A549 (cell line): Measurements from ENCODE around the gene NEDD9. TPM values are rescaled to one million over a fixed set of nuclear protein-coding genes. Genes with fewer than 3 reads are reported as not detected.

Experiments used
- ATAC-seq, 2 experiments: fragments of 200-7000 bp in 1 of 2; fragments of >200 bp in 1 of 2; cut with Nextera tagmentation in 1 of 2; cut with Tn5 transposase in 1 of 2; 3 replicates each; pipeline versions ENCODE4 v1.8.0 to v1.9.1; 2018 to 2020; ENCODE audit warnings: mild to moderate bottlenecking in 1 of 2, moderate library complexity in 1 of 2
- CTCF ChIA-PET: fragments of 300-600 bp; sonication (Branson Sonifier 250); formaldehyde crosslinking; extraction: SDS; loops from one replicate; lab custom pipeline; 2021; ENCODE audit warnings: antibody characterized with exemption, inconsistent platforms; lab: Yijun Ruan, JAX
- POLR2A ChIA-PET: fragments of 350-600 bp; formaldehyde crosslinking; extraction: SDS; loops from one replicate; lab custom pipeline; 2021; ENCODE audit warnings: antibody characterized with exemption, inconsistent platforms; lab: Yijun Ruan, JAX
- DNase-seq, 2 experiments: peaks; one replicate each; pipeline versions ENCODE4 v3.0.0 to v3.0.0-alpha.2; 2011 to 2016; ENCODE audit warnings: low read depth in 1 of 2, low spot score in 1 of 2
- FAIRE-seq: peaks from 2 replicates; lab custom pipeline; 2011; peaks lifted over from hg19 to GRCh38; lab: Jason Lieb, UNC
- H3K27ac ChIP-seq, 2 experiments: fragments of >200 bp; sonication (Bioruptor Twin); formaldehyde crosslinking; 3 replicates each; pipeline ENCODE4 v1.5.1; 2016 to 2017
- H3K4me1 ChIP-seq: fragments of >200 bp; sonication (Bioruptor Twin); formaldehyde crosslinking; 3 replicates; pipeline ENCODE4 v1.6.1; 2016
- H3K4me2 ChIP-seq: fragments of >200 bp; sonication (Bioruptor Twin); formaldehyde crosslinking; 3 replicates; pipeline ENCODE4 v1.6.1; 2016
- H3K4me3 ChIP-seq: fragments of >200 bp; sonication (Bioruptor Twin); formaldehyde crosslinking; 3 replicates; pipeline ENCODE4 v1.5.1; 2016
- H3K9me3 ChIP-seq: fragments of >200 bp; sonication (Bioruptor Twin); formaldehyde crosslinking; 3 replicates; pipeline ENCODE4 v1.6.1; 2016
- BHLHE40 ChIP-seq: IDR thresholded peaks from 2 replicates; pipeline ENCODE4 v1.6.1; 2012; ENCODE audit warnings: low read depth, low read length, inconsistent platforms
- CHD4 ChIP-seq: fragments of 200-600 bp; sonication (generic); IDR thresholded peaks from 2 replicates; pipeline ENCODE4 v1.6.1; 2016; ENCODE audit warnings: antibody characterized with exemption, mild to moderate bottlenecking, borderline replicate concordance
- EHF ChIP-seq: fragments of 250-450 bp; sonication (Bioruptor Pico); IDR thresholded peaks from 2 replicates; pipeline ENCODE4 v1.5.0; 2020; ENCODE audit warnings: mild to moderate bottlenecking
- FOXS1 ChIP-seq: fragments of 250-450 bp; sonication (Bioruptor Pico); IDR thresholded peaks from 2 replicates; pipeline ENCODE4 v1.5.0; 2020; ENCODE audit warnings: mild to moderate bottlenecking, moderate library complexity
- HOXB5 ChIP-seq: fragments of 250-450 bp; sonication (Bioruptor Pico); IDR thresholded peaks from 2 replicates; pipeline ENCODE4 v1.5.0; 2020; ENCODE audit warnings: mild to moderate bottlenecking, moderate library complexity
- JUN ChIP-seq, 2 experiments: fragments of >200 bp; sonication (Bioruptor Twin); formaldehyde crosslinking; IDR thresholded peaks; 2 replicates in 1 of 2; 3 replicates in 1 of 2; pipeline ENCODE4 v1.6.1; 2016 to 2017
- KDM1A ChIP-seq: fragments of 200-600 bp; sonication (generic); IDR thresholded peaks from 2 replicates; pipeline ENCODE4 v1.6.1; 2016; ENCODE audit warnings: low read depth, mild to moderate bottlenecking
- NPAS2 ChIP-seq: fragments of 250-450 bp; sonication (Bioruptor Pico); IDR thresholded peaks from 2 replicates; pipeline ENCODE4 v1.8.0; 2022; ENCODE audit warnings: mild to moderate bottlenecking, moderate library complexity, borderline replicate concordance
- NR3C1 ChIP-seq: fragments of >200 bp; sonication (Bioruptor Twin); formaldehyde crosslinking; IDR thresholded peaks from 3 replicates; pipeline ENCODE4 v1.6.1; 2017
- POLR2AphosphoS2 ChIP-seq: conservative IDR thresholded peaks from 2 replicates; pipeline ENCODE4 v1.6.1; 2012; ENCODE audit warnings: low read length, improper control_type of control experiment, inconsistent platforms
- REST ChIP-seq: fragments of 200-600 bp; sonication (generic); IDR thresholded peaks from 2 replicates; pipeline ENCODE4 v1.6.1; 2016; ENCODE audit warnings: antibody characterized with exemption, mild to moderate bottlenecking, moderate library complexity
- RNF2 ChIP-seq: fragments of 200-600 bp; sonication (generic); IDR thresholded peaks from 2 replicates; pipeline ENCODE4 v1.6.1; 2016; ENCODE audit warnings: low read depth, mild to moderate bottlenecking, antibody characterized with exemption, moderate library complexity, borderline replicate concordance
- ZFP36 ChIP-seq: fragments of 450-650 bp; IDR thresholded peaks from 2 replicates; pipeline ENCODE4 v1.6.1; 2014; ENCODE audit warnings: borderline replicate concordance; ENCODE audit not compliant: partially characterized antibody
- ZNF302 ChIP-seq: fragments of 250-450 bp; sonication (Bioruptor Pico); IDR thresholded peaks from 2 replicates; pipeline ENCODE4 v1.9.0; 2021; ENCODE audit warnings: inconsistent platforms, mild to moderate bottlenecking, moderate library complexity
- WGBS: methylation state at CpG from one replicate; pipeline ENCODE4 v1.1.6; 2017; ENCODE audit errors: missing lambda C conversion rate; 5-methylcytosine and 5-hydroxymethylcytosine counted together
- polyA plus RNA-seq, 4 experiments: library from polyadenylated mRNA; depleted of rRNA in 3 of 4; stranded (reverse); fragments of >200 nt; fragmentation: RNase III in 1 of 4; extraction: RNeasy Plus Mini Kit Qiagen cat#74134 plus additional on column Dnase treatment in 1 of 4; gene quantifications; 2 replicates in 3 of 4; 3 replicates in 1 of 4; pipeline ENCODE4 v1.2.3, GENCODE V29; 2011 to 2017
- TF ChIP-seq, protein P1 (sequence below): fragments of 250-450 bp; sonication (Bioruptor Pico); IDR thresholded peaks from 2 replicates; pipeline ENCODE4 v1.5.0; 2021; ENCODE audit warnings: mild to moderate bottlenecking, moderate library complexity, borderline replicate concordance
- TF ChIP-seq, protein P2 (sequence below): fragments of 150-350 bp; IDR thresholded peaks from 2 replicates; pipeline ENCODE4 v1.6.1; 2014; ENCODE audit warnings: low read depth, mild to moderate bottlenecking, low read length
- TF ChIP-seq, protein P3 (sequence below): fragments of >200 bp; sonication (Bioruptor Twin); formaldehyde crosslinking; IDR thresholded peaks from 3 replicates; pipeline ENCODE4 v1.5.1; 2016
- TF ChIP-seq, protein P4 (sequence below): fragments of >200 bp; sonication (Bioruptor Twin); formaldehyde crosslinking; IDR thresholded peaks from 3 replicates; pipeline ENCODE4 v1.6.1; 2016

The NEDD9 gene
- polyA plus RNA-seq, 2 of the 4 experiments (the other 2 are of a cell fraction) = 46.7 to 79.6 TPM

DNA sequence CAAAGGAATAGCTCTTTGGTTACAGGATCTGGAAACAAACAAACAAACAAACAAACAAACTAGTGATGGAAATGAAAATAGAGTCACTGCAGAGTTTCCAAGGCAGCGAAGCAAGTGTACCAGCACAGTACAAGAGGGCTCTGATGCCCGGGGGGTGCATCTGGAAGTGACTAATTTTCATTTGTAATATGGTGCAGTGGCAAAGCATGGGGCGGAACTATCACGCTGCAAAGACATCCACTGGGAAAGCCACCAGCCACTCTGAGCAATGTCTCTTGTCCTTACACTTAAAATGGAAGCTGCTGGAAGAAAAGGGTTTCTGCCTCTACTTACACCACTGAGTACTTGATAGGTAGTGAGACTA is 44.4 kb upstream of the NEDD9 start (continued):
- TF ChIP-seq JUN (IDR thresholded peaks at IDR 0.05) = no peak
- TF ChIP-seq HOXB5 (CRISPR knock-in tag) = no peak

DNA sequence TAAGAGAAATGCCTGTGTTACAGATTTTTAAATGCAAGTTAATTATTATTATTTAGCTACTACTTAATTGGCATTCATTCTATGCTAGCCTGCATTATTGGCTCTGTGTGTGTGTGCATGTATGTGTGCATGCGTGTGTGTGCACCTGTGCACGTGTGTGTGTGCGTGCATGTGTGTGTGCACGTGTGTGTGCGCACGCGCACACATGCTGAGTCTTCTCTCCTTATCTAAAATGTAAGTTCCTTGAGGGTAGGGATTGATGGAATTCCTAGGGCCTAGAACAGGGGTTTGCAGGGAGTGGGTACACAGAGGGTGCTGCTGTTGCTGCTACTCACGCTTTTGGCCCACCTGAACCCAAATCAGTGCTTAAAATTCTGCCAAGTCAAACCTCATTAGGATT is 43.8 kb upstream of the NEDD9 start:
- Histone ChIP-seq H3K9me3 (no peaks in the 10 kb centered on the region), H3K27ac (peak overlapping the region; percentile 61 to 81), H3K4me2 (peak overlapping the region; percentile 43), H3K4me1 (peaks cover 69% of the 10 kb centered on the region), H3K4me3 (no peak overlapping the region)
- DNase-seq (no peak), FAIRE-seq (no peak), ATAC-seq (no peak)
- CTCF ChIA-PET = interaction anchor here (0.9 to 1.2 kb wide), 2 partner anchors 28 to 35 kb away, joined by 3 read pairs; no protein-coding TSS in a partner anchor
- POLR2A ChIA-PET = no interaction called here
- 98% methylated on average over 8 of the region's 8 CpGs for WGBS
- TF ChIP-seq ZFP36 = no peak
- TF ChIP-seq POLR2AphosphoS2 = no peak
- TF ChIP-seq CHD4 = no peak
- no peak for TF ChIP-seq REST
- no peak for TF ChIP-seq FOXS1 (CRISPR knock-in tag)
- TF ChIP-seq RNF2 = no peak
- TF ChIP-seq, protein P1, sequence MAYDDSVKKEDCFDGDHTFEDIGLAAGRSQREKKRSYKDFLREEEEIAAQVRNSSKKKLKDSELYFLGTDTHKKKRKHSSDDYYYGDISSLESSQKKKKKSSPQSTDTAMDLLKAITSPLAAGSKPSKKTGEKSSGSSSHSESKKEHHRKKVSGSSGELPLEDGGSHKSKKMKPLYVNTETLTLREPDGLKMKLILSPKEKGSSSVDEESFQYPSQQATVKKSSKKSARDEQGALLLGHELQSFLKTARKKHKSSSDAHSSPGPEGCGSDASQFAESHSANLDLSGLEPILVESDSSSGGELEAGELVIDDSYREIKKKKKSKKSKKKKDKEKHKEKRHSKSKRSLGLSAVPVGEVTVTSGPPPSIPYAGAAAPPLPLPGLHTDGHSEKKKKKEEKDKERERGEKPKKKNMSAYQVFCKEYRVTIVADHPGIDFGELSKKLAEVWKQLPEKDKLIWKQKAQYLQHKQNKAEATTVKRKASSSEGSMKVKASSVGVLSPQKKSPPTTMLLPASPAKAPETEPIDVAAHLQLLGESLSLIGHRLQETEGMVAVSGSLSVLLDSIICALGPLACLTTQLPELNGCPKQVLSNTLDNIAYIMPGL (CRISPR knock-in tag) = no peak
- TF ChIP-seq NPAS2 = no peak
- TF ChIP-seq JUN (IDR thresholded peaks at IDR 0.05) = no peak
- TF ChIP-seq NR3C1 = no peak
- TF ChIP-seq BHLHE40 = no peak
- TF ChIP-seq KDM1A = no peak
- TF ChIP-seq EHF (CRISPR knock-in tag) = no peak
- TF ChIP-seq, protein P2, sequence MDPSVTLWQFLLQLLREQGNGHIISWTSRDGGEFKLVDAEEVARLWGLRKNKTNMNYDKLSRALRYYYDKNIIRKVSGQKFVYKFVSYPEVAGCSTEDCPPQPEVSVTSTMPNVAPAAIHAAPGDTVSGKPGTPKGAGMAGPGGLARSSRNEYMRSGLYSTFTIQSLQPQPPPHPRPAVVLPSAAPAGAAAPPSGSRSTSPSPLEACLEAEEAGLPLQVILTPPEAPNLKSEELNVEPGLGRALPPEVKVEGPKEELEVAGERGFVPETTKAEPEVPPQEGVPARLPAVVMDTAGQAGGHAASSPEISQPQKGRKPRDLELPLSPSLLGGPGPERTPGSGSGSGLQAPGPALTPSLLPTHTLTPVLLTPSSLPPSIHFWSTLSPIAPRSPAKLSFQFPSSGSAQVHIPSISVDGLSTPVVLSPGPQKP = no peak
- TF ChIP-seq, protein P3, sequence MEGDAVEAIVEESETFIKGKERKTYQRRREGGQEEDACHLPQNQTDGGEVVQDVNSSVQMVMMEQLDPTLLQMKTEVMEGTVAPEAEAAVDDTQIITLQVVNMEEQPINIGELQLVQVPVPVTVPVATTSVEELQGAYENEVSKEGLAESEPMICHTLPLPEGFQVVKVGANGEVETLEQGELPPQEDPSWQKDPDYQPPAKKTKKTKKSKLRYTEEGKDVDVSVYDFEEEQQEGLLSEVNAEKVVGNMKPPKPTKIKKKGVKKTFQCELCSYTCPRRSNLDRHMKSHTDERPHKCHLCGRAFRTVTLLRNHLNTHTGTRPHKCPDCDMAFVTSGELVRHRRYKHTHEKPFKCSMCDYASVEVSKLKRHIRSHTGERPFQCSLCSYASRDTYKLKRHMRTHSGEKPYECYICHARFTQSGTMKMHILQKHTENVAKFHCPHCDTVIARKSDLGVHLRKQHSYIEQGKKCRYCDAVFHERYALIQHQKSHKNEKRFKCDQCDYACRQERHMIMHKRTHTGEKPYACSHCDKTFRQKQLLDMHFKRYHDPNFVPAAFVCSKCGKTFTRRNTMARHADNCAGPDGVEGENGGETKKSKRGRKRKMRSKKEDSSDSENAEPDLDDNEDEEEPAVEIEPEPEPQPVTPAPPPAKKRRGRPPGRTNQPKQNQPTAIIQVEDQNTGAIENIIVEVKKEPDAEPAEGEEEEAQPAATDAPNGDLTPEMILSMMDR = no peak
- no peak for TF ChIP-seq ZNF302
- TF ChIP-seq, protein P4, sequence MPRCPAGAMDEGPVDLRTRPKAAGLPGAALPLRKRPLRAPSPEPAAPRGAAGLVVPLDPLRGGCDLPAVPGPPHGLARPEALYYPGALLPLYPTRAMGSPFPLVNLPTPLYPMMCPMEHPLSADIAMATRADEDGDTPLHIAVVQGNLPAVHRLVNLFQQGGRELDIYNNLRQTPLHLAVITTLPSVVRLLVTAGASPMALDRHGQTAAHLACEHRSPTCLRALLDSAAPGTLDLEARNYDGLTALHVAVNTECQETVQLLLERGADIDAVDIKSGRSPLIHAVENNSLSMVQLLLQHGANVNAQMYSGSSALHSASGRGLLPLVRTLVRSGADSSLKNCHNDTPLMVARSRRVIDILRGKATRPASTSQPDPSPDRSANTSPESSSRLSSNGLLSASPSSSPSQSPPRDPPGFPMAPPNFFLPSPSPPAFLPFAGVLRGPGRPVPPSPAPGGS = no peak
